Measurements from ENCODE around the gene PHF21B.

Gene PHF21B

GRCh38 chr22:44954149-44954548 is 55.7 kb downstream of the PHF21B start:
- DNase-seq = no peak

- DNase-seq = no peak
These were observed 56.7 kb downstream of the PHF21B start for GRCh38 chr22:44952863-44953746.

- no peak for DNase-seq
These were observed 58.3 kb downstream of the PHF21B start for GRCh38 chr22:44951510-44951816.

DNA sequence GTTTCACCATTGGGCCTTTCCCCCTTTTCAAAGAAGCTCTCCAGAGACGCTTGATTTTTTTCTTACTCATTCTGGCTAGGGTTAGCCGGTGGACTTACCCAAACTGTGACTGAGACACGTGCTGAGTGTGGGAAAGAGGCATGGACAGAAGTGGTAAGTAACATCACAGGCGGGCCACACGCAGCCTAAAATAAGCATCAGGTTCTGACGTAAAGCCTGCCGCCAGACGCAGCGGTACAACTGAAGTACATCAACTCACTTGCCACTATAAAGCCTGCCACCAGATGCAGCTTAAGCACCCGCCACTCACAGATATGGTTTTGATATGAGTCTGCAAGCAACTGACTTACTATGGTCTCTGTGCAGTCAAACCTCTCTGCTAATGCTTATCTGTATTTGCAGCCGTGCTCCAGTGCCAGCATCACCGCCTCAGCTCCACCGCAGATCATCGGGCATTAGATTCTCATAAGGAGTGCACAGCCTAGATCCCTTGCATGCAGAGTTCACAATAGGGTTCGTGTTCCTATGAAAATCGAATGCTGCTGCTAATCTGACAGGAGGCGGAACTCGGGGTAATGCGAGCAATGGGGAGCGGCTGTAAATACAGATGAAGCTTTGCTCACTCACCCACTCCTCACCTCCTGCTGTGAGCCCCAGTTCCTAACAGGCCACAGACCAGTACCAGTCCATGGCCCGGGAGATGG is 58.8 kb downstream of the PHF21B start:
- DNase-seq = no peak

- DNase-seq = no peak
These were observed 62.0 kb downstream of the PHF21B start for GRCh38 chr22:44947846-44948245.

- no peak for DNase-seq
These were observed 62.8 kb downstream of the PHF21B start for GRCh38 chr22:44947049-44947448.

DNA sequence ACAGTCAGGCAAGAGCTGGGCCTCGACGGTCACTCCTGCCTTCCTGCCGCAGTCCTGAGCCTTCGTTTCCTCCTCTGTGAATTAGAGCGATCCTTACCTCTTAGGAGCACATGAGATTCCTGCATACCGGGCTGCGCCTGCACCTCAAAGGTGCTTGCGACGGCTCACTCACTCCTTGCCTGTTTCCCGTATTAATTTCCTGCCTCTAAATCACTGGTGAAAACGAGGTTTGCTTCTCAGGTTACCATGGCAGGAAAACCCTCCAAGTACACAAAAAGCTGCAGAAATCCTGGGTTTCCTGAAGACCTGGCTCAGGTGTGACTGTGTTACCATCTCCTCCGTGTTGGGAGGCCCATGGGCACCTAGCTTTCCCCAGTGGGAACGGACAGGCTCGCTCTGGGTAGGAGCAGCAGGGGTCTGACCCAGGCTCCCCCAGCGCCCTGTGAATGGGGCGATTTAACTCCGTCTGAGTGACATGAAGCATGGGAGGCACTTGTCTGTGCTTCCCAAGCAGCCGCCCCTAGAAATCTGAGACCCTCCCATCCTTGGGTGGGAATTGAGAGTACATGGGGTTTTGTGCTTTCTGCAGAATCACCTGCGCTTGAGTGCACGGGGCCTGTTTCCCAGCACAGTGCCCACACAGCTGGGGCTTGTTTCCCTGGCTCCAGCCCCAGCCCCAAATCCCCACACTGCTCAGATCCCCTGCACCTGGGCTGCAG is 64.8 kb downstream of the PHF21B start:
- no peak for DNase-seq

DNA sequence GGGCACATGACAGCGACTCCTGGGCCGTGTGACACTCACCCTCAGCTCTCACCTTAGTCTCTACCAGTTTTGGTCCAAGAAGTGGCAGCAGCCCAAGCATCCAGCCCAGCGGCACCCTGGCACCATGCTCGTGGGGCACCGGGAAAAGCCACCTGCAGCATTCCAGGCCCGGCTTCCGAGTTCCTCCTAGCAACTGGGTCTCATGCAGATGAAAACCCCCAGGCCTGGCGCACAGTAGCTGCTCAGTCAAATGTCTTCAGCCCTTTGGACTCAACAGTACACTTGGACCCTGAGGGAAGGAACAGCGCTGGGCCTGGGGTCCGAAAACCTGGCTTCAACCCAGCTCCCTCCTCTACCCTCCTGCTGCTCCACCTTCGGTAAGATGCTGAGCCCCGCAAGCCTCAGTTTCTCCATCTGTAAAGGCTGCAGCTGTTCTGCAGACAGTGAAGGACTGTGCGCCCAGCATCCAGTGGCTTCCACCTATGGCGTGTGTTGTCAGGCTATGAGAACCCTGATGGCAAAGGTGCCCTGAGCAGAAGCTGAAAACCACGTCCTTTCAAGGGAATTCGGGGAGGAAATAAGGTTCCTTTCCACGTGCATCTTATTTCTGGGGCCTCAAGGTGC is 66.0 kb downstream of the PHF21B start:
- DNase-seq = no peak

DNA sequence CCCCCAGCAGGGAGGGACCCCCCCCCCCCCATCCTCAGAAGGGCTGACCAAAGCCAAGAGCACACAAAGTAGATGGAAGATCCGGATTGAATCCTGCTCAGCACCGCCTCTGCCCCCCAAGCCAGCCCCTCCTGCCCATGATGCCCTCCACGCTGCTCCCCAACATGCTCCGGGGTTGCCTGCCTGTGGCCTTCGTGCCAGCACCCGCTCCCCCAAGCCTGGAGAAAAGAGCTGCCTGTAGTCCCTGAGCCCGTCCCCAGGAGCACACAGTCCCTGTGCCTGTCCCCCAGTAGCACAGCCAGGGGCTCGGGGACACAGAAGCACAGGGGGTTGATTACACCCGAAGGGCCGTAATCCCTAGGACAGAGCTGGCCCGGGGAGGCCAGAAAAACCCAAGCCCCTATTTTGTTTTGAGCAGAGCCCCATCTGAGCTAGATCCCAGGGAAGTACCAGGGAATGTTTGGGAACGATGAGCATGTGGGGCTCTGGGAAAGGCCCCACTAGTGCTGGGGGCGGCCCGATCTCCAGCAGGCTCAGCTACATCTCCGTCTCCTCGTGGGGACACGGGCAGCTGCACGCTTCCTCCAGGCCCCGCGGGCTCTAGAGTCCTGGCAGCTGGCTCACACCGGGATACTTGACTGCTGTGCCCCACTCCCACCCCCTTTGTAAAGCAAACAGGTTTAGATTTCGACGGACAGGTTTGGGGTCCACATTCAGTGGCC is 66.7 kb downstream of the PHF21B start:
- no peak for DNase-seq

GRCh38 chr22:44942056-44942455 is 67.7 kb downstream of the PHF21B start:
- DNase-seq = no peak

GRCh38 chr22:44941207-44941606 is 68.6 kb downstream of the PHF21B start:
- DNase-seq = no peak

DNA sequence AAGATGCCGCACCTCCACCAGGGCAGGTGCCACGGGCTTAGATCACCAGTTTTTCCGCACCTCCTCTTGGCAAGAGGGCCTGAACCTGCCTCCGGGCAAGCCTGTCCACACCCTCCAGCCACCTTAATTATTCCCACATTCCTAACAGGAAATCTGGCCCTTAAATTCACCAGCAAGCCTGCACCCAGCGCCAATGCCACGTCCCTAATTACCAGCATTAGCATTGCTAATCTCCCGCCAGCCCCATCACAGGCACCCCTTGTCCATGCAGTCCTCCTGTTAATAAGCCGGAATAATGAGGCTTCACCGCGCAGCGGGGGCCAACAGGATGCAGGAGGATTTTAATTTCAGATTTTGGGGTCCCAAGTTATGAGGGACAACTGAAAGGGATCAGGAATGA is 69.7 kb downstream of the PHF21B start:
- no peak for DNase-seq

DNA sequence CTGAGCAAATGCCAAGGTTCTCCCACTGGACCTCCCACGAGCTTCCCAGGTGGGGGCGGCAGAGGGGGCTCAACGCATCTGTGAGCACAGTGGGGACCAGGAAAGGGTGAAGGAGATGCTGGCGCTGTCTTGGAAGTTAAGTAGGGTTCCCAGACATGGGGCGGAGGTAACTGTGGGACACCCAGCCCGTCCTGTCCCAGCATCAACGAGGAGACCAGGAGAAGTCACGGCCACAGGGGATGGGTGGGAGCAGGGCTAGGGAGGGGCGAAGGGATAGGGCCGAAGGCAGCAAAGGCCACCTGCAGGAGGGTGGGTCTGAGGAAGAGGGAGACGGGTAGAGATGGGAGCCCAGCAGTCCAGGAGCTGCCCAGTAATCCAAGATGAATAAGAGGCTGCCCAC is 70.4 kb downstream of the PHF21B start:
- DNase-seq = no peak

DNA sequence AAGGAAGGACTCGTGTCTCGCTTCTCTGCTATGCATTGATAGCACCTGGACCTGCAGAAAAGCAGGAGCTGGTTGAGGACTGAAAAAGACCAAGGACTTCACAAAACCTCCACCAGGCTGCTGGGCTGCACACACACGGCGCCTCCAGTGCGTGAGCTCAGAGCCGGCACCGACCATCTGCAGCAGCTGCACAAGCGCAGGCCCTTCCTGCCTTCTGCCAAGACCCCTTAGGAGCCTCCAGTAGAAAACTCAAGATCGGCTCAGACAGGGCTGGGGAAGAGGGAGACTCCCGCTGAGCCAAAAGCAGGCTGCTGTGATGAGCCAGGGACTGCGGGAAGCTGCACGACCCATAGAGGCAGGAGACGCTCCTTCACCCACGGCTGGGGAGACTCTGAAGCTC is 70.9 kb downstream of the PHF21B start:
- DNase-seq = no peak

DNA sequence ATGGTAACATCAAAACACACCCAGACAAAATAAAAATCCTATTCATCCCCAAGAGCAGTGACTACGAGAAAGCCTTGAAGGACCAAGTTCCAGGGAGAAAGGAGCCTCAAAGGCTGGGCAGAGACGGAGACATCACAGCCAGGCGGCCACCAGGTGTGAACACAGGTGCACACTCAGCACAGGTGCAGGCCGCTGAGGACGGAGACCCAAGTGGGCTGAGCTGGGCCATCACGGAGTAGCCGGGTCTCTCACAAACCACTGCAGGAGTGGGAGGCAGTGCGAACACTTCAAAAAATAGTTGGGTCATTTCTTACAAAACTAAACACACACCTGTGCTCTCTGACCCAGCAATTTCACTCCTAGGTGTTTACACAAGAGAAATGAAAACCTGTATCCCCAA is 72.6 kb downstream of the PHF21B start:
- no peak for DNase-seq

- DNase-seq = no peak
These were observed 73.6 kb downstream of the PHF21B start for GRCh38 chr22:44936201-44936600.

DNA sequence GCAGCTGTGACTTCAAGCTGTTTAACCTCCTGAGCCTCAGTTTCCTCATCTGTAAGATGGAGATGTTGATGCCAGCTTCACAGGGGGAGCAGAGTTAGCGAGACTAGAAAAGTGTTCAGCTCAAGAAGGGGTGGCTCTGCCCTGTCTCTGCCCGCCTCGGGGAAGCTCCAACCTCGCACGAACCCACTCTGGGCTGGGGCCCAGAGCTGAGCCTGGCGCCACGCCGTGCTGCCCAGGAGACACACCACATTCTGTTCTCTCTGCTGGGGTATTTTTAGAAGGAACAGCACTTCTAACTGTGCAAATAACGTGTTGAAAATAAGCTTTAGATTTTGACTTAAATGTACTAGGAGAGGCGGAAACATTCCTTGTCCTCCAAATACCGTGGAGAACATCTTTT is 74.1 kb downstream of the PHF21B start:
- DNase-seq = no peak

GRCh38 chr22:44934454-44934735 is 75.4 kb downstream of the PHF21B start:
- DNase-seq = no peak

DNA sequence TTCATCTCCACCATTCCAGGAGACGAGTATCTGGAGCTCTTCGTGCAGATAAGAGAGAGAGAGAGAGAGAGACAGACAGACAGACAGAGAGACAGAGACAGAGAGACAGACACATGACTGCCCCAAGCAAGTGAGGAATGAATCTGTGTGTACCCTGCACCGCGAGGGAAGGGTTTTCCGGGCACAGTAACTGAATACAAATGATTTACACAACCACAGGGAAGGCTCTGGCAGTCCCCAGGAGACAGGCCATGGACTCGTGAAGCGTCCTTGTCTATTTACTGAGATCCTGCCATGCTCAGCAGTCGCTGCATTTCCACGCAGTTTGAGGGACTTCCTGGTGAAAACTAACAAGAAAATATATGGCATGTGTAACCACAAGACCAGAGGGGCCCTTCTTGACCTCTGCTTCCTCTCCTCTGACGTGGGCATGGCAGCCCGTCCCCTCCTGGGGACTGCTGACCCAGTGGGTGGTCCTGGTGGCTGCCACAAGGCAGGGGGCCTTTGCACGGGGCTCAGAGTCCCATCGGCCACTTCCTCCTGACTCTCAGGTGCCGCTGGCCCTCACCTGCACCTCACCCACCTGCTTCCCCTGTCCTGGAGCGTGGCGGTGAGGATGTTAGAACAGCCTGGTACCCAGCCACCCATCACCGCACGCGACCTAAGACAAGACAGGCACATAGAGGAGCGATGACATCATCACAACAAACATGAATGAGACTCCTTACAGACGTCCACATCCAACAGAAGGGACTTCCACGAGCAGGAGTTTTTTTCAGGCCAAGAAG is 75.9 kb downstream of the PHF21B start:
- DNase-seq = no peak

DNA sequence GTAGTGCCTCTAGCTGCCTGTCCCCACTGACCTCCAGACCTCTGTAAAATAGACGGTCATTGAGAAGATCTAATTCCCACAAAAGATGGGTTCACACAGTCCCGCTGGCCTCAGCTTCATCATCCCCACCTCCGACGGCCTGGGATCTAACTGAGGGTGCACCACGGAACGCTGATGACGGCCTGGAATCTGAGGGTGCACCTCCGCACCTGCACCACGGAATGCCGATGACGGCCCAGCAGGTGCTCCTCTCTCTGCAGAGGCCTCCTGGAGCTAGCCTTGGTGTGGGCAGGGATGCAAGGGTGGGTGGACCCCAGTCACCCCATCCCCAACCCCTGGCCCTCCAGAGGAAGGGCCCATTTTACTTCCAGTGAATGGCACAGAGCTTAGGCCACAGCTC is 77.3 kb downstream of the PHF21B start:
- no peak for DNase-seq

DNA sequence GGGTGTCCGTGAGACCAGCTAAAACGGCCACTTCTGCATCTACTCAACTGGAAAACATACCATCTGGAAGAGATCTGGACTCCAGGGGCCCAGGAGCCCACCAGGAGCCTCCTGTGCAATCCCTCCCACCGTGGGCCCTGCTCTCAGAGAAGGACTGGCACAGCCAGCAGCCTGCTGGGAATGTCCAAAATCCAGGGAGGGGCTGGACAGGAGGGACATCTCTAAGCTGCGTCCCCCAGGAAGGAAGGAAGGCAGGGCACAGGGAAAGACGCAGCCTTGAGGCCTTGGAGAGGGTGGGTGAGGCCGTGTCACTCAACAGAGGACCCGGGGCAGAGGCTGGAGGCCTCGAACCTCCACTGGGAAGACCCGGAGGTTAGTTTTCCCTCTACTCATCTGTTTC is 78.0 kb downstream of the PHF21B start:
- DNase-seq = no peak

GRCh38 chr22:44931077-44931540 is 78.7 kb downstream of the PHF21B start:
- DNase-seq = peak; percentile 9
